Measurements from ENCODE around the gene EHD3. TPM values are rescaled to one million over a fixed set of nuclear protein-coding genes. Genes with fewer than 3 reads are reported as not detected.
A peak's percentile ranks its signal among the peaks of the same experiment; 100 is the strongest.

The EHD3 gene
- total RNA-seq, 2 donors from 2014 or later, result 35.8 to 61.6 TPM

- no peak for ATAC-seq (ENCODE audit: insufficient number of reproducible peaks, low FRiP score, low read depth)
- Histone ChIP-seq H3K36me3 (peaks cover 30% of the 10 kb centered on the region), H3K27ac (no peak overlapping the region), H3K4me1 (ENCODE audit: control insufficient read depth in 1 of 2, low read depth in 2 of 2) (peaks cover 0 to 5% of the 10 kb centered on the region in 2 donors), H3K9me3 (no peaks in the 10 kb centered on the region), H3K4me3 (no peak overlapping the region), H3K27me3 (replicated peaks; ENCODE audit: insufficient read depth) (no peaks in the 10 kb centered on the region)
- no peak for TF ChIP-seq CTCF (IDR thresholded peaks at IDR 0.05)
- DNase-seq (ENCODE audit: low spot score), result no peak
Observed at GRCh38 chr2:31260870-31261269, 26.9 kb downstream of the EHD3 start.

GRCh38 chr2:31263636-31264190, 29.8 kb downstream of the EHD3 start:
- H3K27ac ChIP-seq, result peak overlapping the region; percentile 27 to 44
- no peak for ATAC-seq (ENCODE audit: insufficient number of reproducible peaks, low FRiP score, low read depth)
- peaks cover 24% of the 10 kb centered on the region for H3K36me3 ChIP-seq

GRCh38 chr2:31265234-31265633, 31.3 kb downstream of the EHD3 start:
- no peak overlapping the region for H3K27ac ChIP-seq
- no peak overlapping the region for H3K4me3 ChIP-seq
- no peaks in the 10 kb centered on the region for H3K27me3 ChIP-seq (replicated peaks; ENCODE audit: insufficient read depth)
- peaks cover 11 to 25% of the 10 kb centered on the region in 2 donors for H3K4me1 ChIP-seq (ENCODE audit: control insufficient read depth in 1 of 2, low read depth in 2 of 2)
- no peaks in the 10 kb centered on the region for H3K9me3 ChIP-seq
- peaks cover 18% of the 10 kb centered on the region for H3K36me3 ChIP-seq
- ATAC-seq (ENCODE audit: insufficient number of reproducible peaks, low FRiP score, low read depth) (no peak), DNase-seq (ENCODE audit: low spot score) (no peak)
- TF ChIP-seq CTCF (IDR thresholded peaks at IDR 0.05), result no peak

More at GRCh38 chr2:31263636-31264190, 29.8 kb downstream of the EHD3 start:
- peaks cover 0 to 10% of the 10 kb centered on the region in 2 donors for H3K4me1 ChIP-seq (ENCODE audit: control insufficient read depth in 1 of 2, low read depth in 2 of 2)
- H3K9me3 ChIP-seq, result no peaks in the 10 kb centered on the region
- TF ChIP-seq CTCF (IDR thresholded peaks at IDR 0.05), result peak; percentile 16
- H3K27me3 ChIP-seq (replicated peaks; ENCODE audit: insufficient read depth), result no peaks in the 10 kb centered on the region
- no peak overlapping the region for H3K4me3 ChIP-seq
- no peak for DNase-seq (ENCODE audit: low spot score)

GRCh38 chr2:31266804-31267203, 32.9 kb downstream of the EHD3 start:
- peaks cover 12% of the 10 kb centered on the region for H3K36me3 ChIP-seq
- DNase-seq (ENCODE audit: low spot score) (no peak), ATAC-seq (ENCODE audit: insufficient number of reproducible peaks, low FRiP score, low read depth) (no peak)
- peaks cover 20 to 38% of the 10 kb centered on the region in 2 donors for H3K4me1 ChIP-seq (ENCODE audit: control insufficient read depth in 1 of 2, low read depth in 2 of 2)
- H3K9me3 ChIP-seq, result no peaks in the 10 kb centered on the region
- no peak overlapping the region for H3K4me3 ChIP-seq
- H3K27me3 ChIP-seq (replicated peaks; ENCODE audit: insufficient read depth), result no peaks in the 10 kb centered on the region
- no peak for TF ChIP-seq CTCF (IDR thresholded peaks at IDR 0.05)
- H3K27ac ChIP-seq, result no peak overlapping the region

GRCh38 chr2:31267437-31268120, 33.6 kb downstream of the EHD3 start:
- peak overlapping the region in 1 of 2 donors; percentile 67 for H3K27ac ChIP-seq

More at GRCh38 chr2:31267437-31268120, 33.6 kb downstream of the EHD3 start:
- no peak for TF ChIP-seq CTCF (IDR thresholded peaks at IDR 0.05)
- Histone ChIP-seq H3K36me3 (peaks cover 4% of the 10 kb centered on the region), H3K27me3 (replicated peaks; ENCODE audit: insufficient read depth) (no peaks in the 10 kb centered on the region), H3K4me3 (no peak overlapping the region), H3K4me1 (ENCODE audit: control insufficient read depth in 1 of 2, low read depth in 2 of 2) (peaks cover 20 to 38% of the 10 kb centered on the region in 2 donors), H3K9me3 (no peaks in the 10 kb centered on the region)
- ATAC-seq (ENCODE audit: insufficient number of reproducible peaks, low FRiP score, low read depth) (no peak), DNase-seq (ENCODE audit: low spot score) (no peak)
